SK-N-SH (cell line): ENCODE results near the gene RPS3A. TPM values are rescaled to one million over a fixed set of nuclear protein-coding genes. Genes with fewer than 3 reads are reported as not detected.

Experiments
- CTCF ChIA-PET: fragments of 300-600, 350-600 bp; formaldehyde crosslinking; extraction: SDS; loops from one replicate; lab custom pipeline; 2021; lab: Yijun Ruan, JAX
- POLR2A ChIA-PET: fragments of 350-600 bp; sonication (Branson Sonifier 250); formaldehyde crosslinking; extraction: SDS; loops from one replicate; lab custom pipeline; 2020; ENCODE audit warnings: antibody characterized with exemption, inconsistent platforms; lab: Yijun Ruan, JAX
- DNase-seq: peaks from one replicate; pipeline ENCODE4 v3.0.0; 2012
- H2AFZ ChIP-seq: fragments of 200-600 bp; sonication (generic); 2 replicates; pipeline ENCODE4 v1.8.1; 2016; ENCODE audit warnings: antibody characterized with exemption, mild to moderate bottlenecking, low read depth
- H3F3A ChIP-seq: fragments of 200-600 bp; sonication (generic); replicated peaks from 2 replicates; pipeline ENCODE3; 2016; ENCODE audit warnings: antibody characterized with exemption, mild to moderate bottlenecking; ENCODE audit not compliant: insufficient read depth
- H3K27ac ChIP-seq, 2 experiments: fragments of 200-500 bp in 1 of 2; fragments of 200-600 bp in 1 of 2; sonication (Bioruptor generic) in 1 of 2; sonication (generic), shearing (Covaris generic) in 1 of 2; 2 replicates each; pipeline versions ENCODE4 v1.5.1 to v1.6.1; 2014 to 2016; ENCODE audit warnings: low read depth in 2 of 2, inconsistent platforms in 1 of 2, low read length in 1 of 2, mild to moderate bottlenecking in 1 of 2, mixed read lengths in 1 of 2
- H3K27me3 ChIP-seq: fragments of 200-600 bp; sonication (generic), shearing (Covaris generic); 2 replicates; pipeline ENCODE4 v1.6.1; 2016; ENCODE audit warnings: mixed run types; ENCODE audit not compliant: insufficient read depth
- H3K36me3 ChIP-seq, 2 experiments: fragments of 200-500 bp in 1 of 2; fragments of 200-600 bp in 1 of 2; sonication (Bioruptor generic) in 1 of 2; sonication (generic) in 1 of 2; replicated peaks in 1 of 2; 2 replicates each; pipeline versions ENCODE3 to v1.5.1; 2014 to 2016; ENCODE audit warnings: low read length in 1 of 2, mild to moderate bottlenecking in 1 of 2; ENCODE audit not compliant: insufficient read depth in 2 of 2, control insufficient read depth in 1 of 2
- H3K4me1 ChIP-seq, 2 experiments: fragments of 200-500 bp in 1 of 2; fragments of 200-600 bp in 1 of 2; sonication (Bioruptor generic) in 1 of 2; sonication (generic), shearing (Covaris generic) in 1 of 2; 2 replicates each; pipeline versions ENCODE4 v1.5.1 to v1.6.1; 2014 to 2016; ENCODE audit warnings: low read depth in 1 of 2, low read length in 1 of 2, mixed run types in 1 of 2; ENCODE audit not compliant: insufficient read depth in 2 of 2, control insufficient read depth in 1 of 2
- H3K4me2 ChIP-seq: fragments of 200-600 bp; sonication (generic), shearing (Covaris generic); 2 replicates; pipeline ENCODE4 v1.6.1; 2017; ENCODE audit warnings: mixed run types
- H3K4me3 ChIP-seq, 2 experiments: fragments of 200-500 bp in 1 of 2; fragments of 200-600 bp in 1 of 2; sonication (Bioruptor generic) in 1 of 2; sonication (generic), shearing (Covaris generic) in 1 of 2; 2 replicates each; pipeline versions ENCODE4 v1.5.1 to v1.8.1; 2014 to 2016; ENCODE audit warnings: low read depth in 2 of 2, inconsistent platforms in 1 of 2, low read length in 1 of 2, mild to moderate bottlenecking in 1 of 2, mixed read lengths in 1 of 2, moderate library complexity in 1 of 2
- H3K79me2 ChIP-seq: fragments of 200-600 bp; sonication (generic); 2 replicates; pipeline ENCODE4 v1.8.1; 2017; ENCODE audit warnings: mild to moderate bottlenecking; ENCODE audit not compliant: insufficient read depth
- H3K9ac ChIP-seq: fragments of 200-600 bp; sonication (generic); 2 replicates; pipeline ENCODE4 v1.6.1; 2017; ENCODE audit warnings: mixed run types
- H3K9me2 ChIP-seq: fragments of 200-600 bp; sonication (generic); 2 replicates; pipeline ENCODE4 v1.6.1; 2017; ENCODE audit warnings: mixed run types
- H3K9me3 ChIP-seq: fragments of 200-600 bp; sonication (generic); 2 replicates; pipeline ENCODE4 v1.6.1; 2017; ENCODE audit warnings: mixed run types, mild to moderate bottlenecking, moderate library complexity
- H4K20me1 ChIP-seq: fragments of 200-600 bp; sonication (generic); 2 replicates; pipeline ENCODE4 v1.6.1; 2017; ENCODE audit warnings: mild to moderate bottlenecking, mixed run types; ENCODE audit not compliant: insufficient read depth
- ELF1 ChIP-seq: IDR thresholded peaks from 2 replicates; pipeline ENCODE4 v1.4.0; 2012
- FOXJ3 ChIP-seq: sonication (generic); formaldehyde crosslinking; IDR thresholded peaks from 2 replicates; pipeline ENCODE4 v1.5.1; 2020; ENCODE audit warnings: mild to moderate bottlenecking, missing genetic modification reagents
- GABPA ChIP-seq: IDR thresholded peaks from 2 replicates; pipeline ENCODE4 v1.4.0; 2012; ENCODE audit warnings: low read depth, mild to moderate bottlenecking
- MAX ChIP-seq: IDR thresholded peaks from 2 replicates; pipeline ENCODE4 v1.4.0; 2012; ENCODE audit warnings: low read depth
- MEF2A ChIP-seq: IDR thresholded peaks from 2 replicates; pipeline ENCODE4 v1.4.0; 2012; ENCODE audit warnings: low read depth, borderline replicate concordance
- MXI1 ChIP-seq: IDR thresholded peaks from 2 replicates; pipeline ENCODE4 v1.6.1; 2012; ENCODE audit warnings: mild to moderate bottlenecking, low read depth, low read length, improper control_type of control experiment
- NFIC ChIP-seq: IDR thresholded peaks from 2 replicates; pipeline ENCODE4 v1.4.0; 2012; ENCODE audit warnings: borderline replicate concordance
- PBX3 ChIP-seq: IDR thresholded peaks from 2 replicates; pipeline ENCODE4; 2012
- RAD21 ChIP-seq: IDR thresholded peaks from 2 replicates; pipeline ENCODE4 v1.6.1; 2012; ENCODE audit warnings: mild to moderate bottlenecking, low read length
- RFX5 ChIP-seq: IDR thresholded peaks from 2 replicates; pipeline ENCODE4 v1.6.1; 2012; ENCODE audit warnings: mild to moderate bottlenecking, improper control_type of control experiment, low read length
- SIN3A ChIP-seq: IDR thresholded peaks from 2 replicates; pipeline ENCODE4 v1.6.1; 2012; ENCODE audit warnings: low read depth, mild to moderate bottlenecking, low read length, moderate library complexity, borderline replicate concordance
- SMC3 ChIP-seq: IDR thresholded peaks from 2 replicates; pipeline ENCODE4 v1.6.1; 2012; ENCODE audit warnings: low read depth, low read length, improper control_type of control experiment
- TAF1 ChIP-seq: IDR thresholded peaks from 2 replicates; pipeline ENCODE4 v1.6.1; 2012; ENCODE audit warnings: low read depth, mild to moderate bottlenecking, low read length, moderate library complexity, borderline replicate concordance
- TCF12 ChIP-seq: IDR thresholded peaks from 2 replicates; pipeline ENCODE4 v1.4.0; 2012
- TEAD4 ChIP-seq: IDR thresholded peaks from 2 replicates; pipeline ENCODE4 v1.4.0; 2012; ENCODE audit warnings: mild to moderate bottlenecking, borderline replicate concordance; ENCODE audit not compliant: insufficient read depth
- WGBS: methylation state at CpG from one replicate; pipeline ENCODE4 v1.1.6; 2017; ENCODE audit warnings: low lambda C conversion rate; 5-methylcytosine and 5-hydroxymethylcytosine counted together
- polyA plus RNA-seq, 3 experiments: library from polyadenylated mRNA; depleted of rRNA; stranded (reverse); fragments of >200 nt; gene quantifications; 2 replicates each; pipeline ENCODE4 v1.2.3, GENCODE V29; 2012

RPS3A gene
- polyA plus RNA-seq, 1 of the 3 experiments (the other 2 are of a cell fraction), result 2,161 TPM

GRCh38 chr4:151095142-151095541 is 4.3 kb upstream of the RPS3A start (continued):
- TF ChIP-seq TAF1, result no peak
- no peak for TF ChIP-seq RFX5
- TF ChIP-seq FOXJ3 (CRISPR knock-in tag), result no peak
- no peak for TF ChIP-seq TCF12
- no peak for TF ChIP-seq ELF1

- H4K20me1 ChIP-seq, result peaks cover 29% of the 10 kb centered on the region
- H3K27me3 ChIP-seq, result no peaks in the 10 kb centered on the region
- 100% methylated on average over 3 of the region's 3 CpGs for WGBS
- no peak overlapping the region for H3K4me2 ChIP-seq
- H3K9me3 ChIP-seq, result no peaks in the 10 kb centered on the region
- H3K36me3 ChIP-seq, result peaks cover 19 to 23% of the 10 kb centered on the region in 2 experiments
- peaks cover 9% of the 10 kb centered on the region for H3F3A ChIP-seq
- TF ChIP-seq RAD21 (no peak), GABPA (no peak), MEF2A (no peak), PBX3 (no peak), MAX (no peak), SIN3A (no peak), MXI1 (no peak), TEAD4 (no peak), SMC3 (no peak), NFIC (no peak)
- ChIA-PET CTCF (interaction anchor here (1.0 kb wide), 1 partner anchor 20 kb away, joined by 4 read pairs; no protein-coding TSS in a partner anchor), POLR2A (no interaction called here)
- H3K79me2 ChIP-seq, result peaks cover 33% of the 10 kb centered on the region
- no peaks in the 10 kb centered on the region for H3K9me2 ChIP-seq
- H2AFZ ChIP-seq, result no peak overlapping the region
- no peak overlapping the region for H3K9ac ChIP-seq
- no peak for DNase-seq
- no peak overlapping the region for H3K4me3 ChIP-seq
- H3K4me1 ChIP-seq, result peaks cover 7 to 10% of the 10 kb centered on the region in 2 experiments; a peak in 2 of 4 replicates
- H3K27ac ChIP-seq, result no peak overlapping the region
These were observed 1.7 kb upstream of the RPS3A start for GRCh38 chr4:151097759-151098158.

- 31% methylated on average over 7 of the region's 8 CpGs for WGBS
- DNase-seq, result no peak
- H3K4me2 ChIP-seq, result peak overlapping the region; percentile 48; the same call in 1 of the 2 replicates
- peaks cover 31 to 34% of the 10 kb centered on the region in 2 experiments for H3K36me3 ChIP-seq
- H3K4me1 ChIP-seq, result peaks cover 7 to 10% of the 10 kb centered on the region in 2 experiments; a peak in 2 of 4 replicates
- peak overlapping the region; percentile 83 to 84; a peak in 3 of 4 replicates for H3K4me3 ChIP-seq
- peak overlapping the region; percentile 92 for H2AFZ ChIP-seq
- POLR2A ChIA-PET, result interaction anchor here (0.7 kb wide), 2 partner anchors 33 to 83 kb away, joined by 3 read pairs; no protein-coding TSS in a partner anchor
- CTCF ChIA-PET, result interaction anchor here (0.6 to 2.4 kb wide), 7 partner anchors 9 to 1252 kb away, joined by 3 to 9 read pairs (median 3); no protein-coding TSS in a partner anchor
- H4K20me1 ChIP-seq, result peaks cover 41% of the 10 kb centered on the region
- peaks cover 43% of the 10 kb centered on the region for H3K79me2 ChIP-seq
- H3K9me3 ChIP-seq, result no peaks in the 10 kb centered on the region
- no peaks in the 10 kb centered on the region for H3K27me3 ChIP-seq
- H3K9me2 ChIP-seq, result no peaks in the 10 kb centered on the region
- H3F3A ChIP-seq, result peaks cover 20% of the 10 kb centered on the region
- peak overlapping the region in 1 of 2 experiments; percentile 6; a peak in 1 of 4 replicates for H3K27ac ChIP-seq
- TF ChIP-seq ELF1, result no peak
- H3K9ac ChIP-seq, result peak overlapping the region; percentile 23; the same call in 1 of the 2 replicates
These were observed 524 bp upstream of the RPS3A start for GRCh38 chr4:151098979-151099228.
